22Rv1 (cell line): ENCODE results near the gene CAPZA1.

Source experiments
- ZFX ChIP-seq: fragments of 450-650 bp; IDR thresholded peaks from 2 replicates; pipeline ENCODE4 v1.6.1; 2017; ENCODE audit warnings: antibody characterized with exemption, borderline replicate concordance
- TF ChIP-seq, protein P1 (sequence below): fragments of 450-650 bp; IDR thresholded peaks from 2 replicates; pipeline ENCODE4 v1.5.1; 2017; ENCODE audit warnings: mild to moderate bottlenecking

DNA sequence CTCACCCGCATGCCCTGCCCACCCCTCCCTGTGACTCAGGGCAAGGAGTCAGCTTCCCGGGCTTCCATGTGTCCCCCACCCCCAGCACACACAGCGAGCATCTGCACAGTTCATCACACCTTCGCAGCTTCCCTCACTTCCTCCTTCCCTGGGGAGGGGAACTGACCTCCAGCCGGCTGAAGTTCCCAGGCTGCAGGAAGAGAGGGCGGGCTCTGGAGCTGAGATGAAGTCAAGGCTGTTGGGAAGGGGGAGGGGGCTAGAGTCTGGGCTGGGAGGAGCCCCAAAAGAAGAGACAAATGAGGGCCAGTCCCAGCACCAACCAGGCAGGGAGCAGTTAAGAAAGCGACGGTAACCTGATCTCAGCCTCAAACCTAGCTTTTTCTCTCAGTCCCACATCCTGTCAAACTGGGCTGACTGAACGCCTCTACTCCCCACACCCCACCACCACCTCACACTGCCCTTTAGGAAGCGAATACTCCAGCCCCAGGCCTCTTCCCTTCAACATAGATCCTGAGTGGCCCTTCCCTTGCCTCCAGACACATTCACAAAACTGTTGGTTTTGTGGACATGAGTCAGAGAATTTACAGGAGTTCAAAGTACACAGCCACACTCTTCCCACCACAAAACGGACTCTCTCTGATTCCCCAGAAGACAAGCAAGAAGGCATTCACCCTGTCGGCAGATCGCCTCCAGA, 85.4 kb downstream of the CAPZA1 start:
- TF ChIP-seq, protein P1, sequence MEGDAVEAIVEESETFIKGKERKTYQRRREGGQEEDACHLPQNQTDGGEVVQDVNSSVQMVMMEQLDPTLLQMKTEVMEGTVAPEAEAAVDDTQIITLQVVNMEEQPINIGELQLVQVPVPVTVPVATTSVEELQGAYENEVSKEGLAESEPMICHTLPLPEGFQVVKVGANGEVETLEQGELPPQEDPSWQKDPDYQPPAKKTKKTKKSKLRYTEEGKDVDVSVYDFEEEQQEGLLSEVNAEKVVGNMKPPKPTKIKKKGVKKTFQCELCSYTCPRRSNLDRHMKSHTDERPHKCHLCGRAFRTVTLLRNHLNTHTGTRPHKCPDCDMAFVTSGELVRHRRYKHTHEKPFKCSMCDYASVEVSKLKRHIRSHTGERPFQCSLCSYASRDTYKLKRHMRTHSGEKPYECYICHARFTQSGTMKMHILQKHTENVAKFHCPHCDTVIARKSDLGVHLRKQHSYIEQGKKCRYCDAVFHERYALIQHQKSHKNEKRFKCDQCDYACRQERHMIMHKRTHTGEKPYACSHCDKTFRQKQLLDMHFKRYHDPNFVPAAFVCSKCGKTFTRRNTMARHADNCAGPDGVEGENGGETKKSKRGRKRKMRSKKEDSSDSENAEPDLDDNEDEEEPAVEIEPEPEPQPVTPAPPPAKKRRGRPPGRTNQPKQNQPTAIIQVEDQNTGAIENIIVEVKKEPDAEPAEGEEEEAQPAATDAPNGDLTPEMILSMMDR: no peak
- no peak for TF ChIP-seq ZFX
